SK-N-MC (cell line): ENCODE data around the gene ABLIM1.

ENCODE experiments used
- DNase-seq: peaks from one replicate; pipeline ENCODE4 v3.0.0-alpha.2; 2011; ENCODE audit warnings: low read depth, low spot score
- H3K27ac ChIP-seq: fragments of 200-600 bp; sonication (generic); 2 replicates; pipeline ENCODE4 v1.5.1; 2016; ENCODE audit warnings: mixed run types
- H3K36me3 ChIP-seq: fragments of 200-600 bp; sonication (generic); 2 replicates; pipeline ENCODE4 v1.6.1; 2017; ENCODE audit warnings: antibody characterized with exemption, low read length, mixed read lengths; ENCODE audit not compliant: insufficient read depth
- H3K4me3 ChIP-seq: fragments of 200-600 bp; sonication (generic); 2 replicates; pipeline ENCODE4 v1.5.1; 2016
- H3K9ac ChIP-seq: fragments of 200-600 bp; sonication (generic); 2 replicates; pipeline ENCODE4 v1.8.0; 2017; ENCODE audit warnings: mixed run types, mixed read lengths; ENCODE audit not compliant: insufficient read length
- H3K9me3 ChIP-seq: fragments of 200-600 bp; sonication (generic); 2 replicates; pipeline ENCODE4 v1.6.1; 2017; ENCODE audit warnings: low read depth, mild to moderate bottlenecking, antibody characterized with exemption, low read length, moderate library complexity, mixed read lengths
- EZH2 ChIP-seq: fragments of 200-600 bp; sonication (generic); IDR thresholded peaks from one replicate; pipeline ENCODE4 v1.6.1; 2017; ENCODE audit warnings: antibody characterized with exemption
- FOXP2 ChIP-seq: optimal IDR thresholded peaks from 2 replicates; pipeline ENCODE3; 2011; ENCODE audit warnings: mild to moderate bottlenecking, moderate library complexity; ENCODE audit not compliant: insufficient read depth; ENCODE audit errors: extremely low read length, control extremely low read depth
- POLR2AphosphoS5 ChIP-seq: IDR thresholded peaks from 2 replicates; pipeline ENCODE4 v1.6.1; 2012; ENCODE audit warnings: mild to moderate bottlenecking, low read depth, low read length, borderline replicate concordance

The ABLIM1 gene

DNA sequence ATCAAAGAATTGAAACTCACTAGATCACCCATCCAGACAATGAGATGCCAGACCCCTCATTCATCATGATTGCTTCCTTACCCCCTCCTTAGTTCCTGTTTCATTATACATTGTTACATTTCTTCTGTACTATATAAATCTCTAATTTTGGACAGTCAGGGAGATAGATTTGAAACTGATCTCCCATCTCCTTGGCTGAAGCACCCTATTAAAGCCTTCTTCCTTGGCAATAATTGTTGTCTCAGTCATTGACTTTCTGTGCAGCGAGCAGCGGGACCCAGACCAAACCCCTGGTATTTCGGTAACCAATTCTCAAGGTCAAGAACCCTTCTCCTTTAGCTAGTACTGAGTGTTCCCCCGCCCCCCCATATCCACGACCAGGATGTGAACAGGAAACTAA, 100.2 kb downstream of the ABLIM1 start:
- Histone ChIP-seq H3K36me3 (no peaks in the 10 kb centered on the region), H3K9ac (no peak overlapping the region), H3K27ac (no peak overlapping the region), H3K4me3 (no peak overlapping the region), H3K9me3 (no peaks in the 10 kb centered on the region)
- TF ChIP-seq POLR2AphosphoS5 = no peak
- no peak for TF ChIP-seq EZH2
- TF ChIP-seq FOXP2 = no peak
- no peak for DNase-seq

DNA sequence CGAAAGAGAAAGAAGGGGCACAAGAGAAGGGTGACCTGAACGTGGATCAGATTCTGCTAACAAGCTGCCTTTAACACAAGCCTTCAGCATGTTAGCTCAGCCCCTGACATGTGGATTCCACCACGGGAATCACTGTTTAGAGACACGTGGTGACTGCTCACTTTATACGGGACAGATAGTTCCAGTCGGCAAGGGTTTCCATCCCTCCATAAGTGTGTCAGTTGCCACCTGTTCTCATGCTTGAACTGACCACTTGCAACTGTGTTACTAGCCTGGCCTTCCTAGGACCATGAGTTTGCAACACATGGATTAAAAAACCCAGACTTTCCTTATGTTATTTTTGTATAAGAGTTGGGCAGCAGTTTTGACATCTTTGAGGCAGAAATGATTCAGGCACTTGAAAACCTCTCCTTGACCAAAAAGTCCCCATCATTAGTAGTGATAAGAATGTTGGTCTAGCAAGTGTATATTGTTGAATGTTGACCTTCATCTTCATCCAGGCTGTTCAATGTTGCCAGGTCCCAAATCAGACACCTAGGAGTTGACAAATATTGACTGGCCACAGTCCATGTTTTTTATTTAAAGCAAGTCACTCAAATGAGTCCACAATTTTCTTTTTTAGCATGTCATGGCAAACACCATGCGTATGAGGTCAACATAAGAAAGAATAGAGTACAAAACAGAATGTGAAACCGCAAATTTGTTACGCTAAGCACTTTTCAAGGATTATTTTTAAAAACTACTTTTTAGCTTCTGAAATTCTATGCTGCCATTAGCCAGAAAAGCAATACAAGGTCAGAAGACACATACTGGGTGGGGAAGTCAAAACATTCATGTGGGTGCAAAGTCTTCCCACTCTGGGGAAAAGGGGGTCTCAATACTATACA, 101.6 kb downstream of the ABLIM1 start:
- no peak for TF ChIP-seq FOXP2
- TF ChIP-seq EZH2 = no peak
- no peak for TF ChIP-seq POLR2AphosphoS5

DNA sequence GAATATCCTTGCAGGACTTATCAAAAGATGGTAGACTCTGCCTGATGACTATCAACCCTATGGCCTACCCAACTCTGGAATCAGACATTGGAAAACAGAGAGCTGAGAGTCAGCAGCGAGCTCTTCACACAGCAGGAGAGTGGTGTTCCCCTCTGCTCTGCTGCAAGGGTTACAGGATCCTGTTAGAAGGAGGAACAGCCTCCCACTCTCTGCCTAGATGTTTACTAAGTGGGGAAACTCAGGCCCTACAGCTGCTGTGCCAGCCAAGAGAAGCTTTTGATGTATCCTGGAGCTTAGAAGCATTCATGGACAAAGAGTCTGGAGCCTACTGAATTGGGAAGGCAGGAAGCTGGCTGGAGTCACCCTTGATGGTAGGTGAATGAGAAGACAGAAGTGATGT, 104.6 kb downstream of the ABLIM1 start:
- Histone ChIP-seq H3K27ac (no peak overlapping the region), H3K4me3 (no peak overlapping the region), H3K9ac (no peak overlapping the region), H3K36me3 (no peaks in the 10 kb centered on the region), H3K9me3 (no peaks in the 10 kb centered on the region)
- no peak for TF ChIP-seq POLR2AphosphoS5
- no peak for TF ChIP-seq FOXP2
- no peak for TF ChIP-seq EZH2
- DNase-seq = no peak

More for the DNA sequence above, 101.6 kb downstream of the ABLIM1 start:
- no peaks in the 10 kb centered on the region for H3K9me3 ChIP-seq
- no peak for DNase-seq
- no peak overlapping the region for H3K9ac ChIP-seq
- H3K4me3 ChIP-seq = no peak overlapping the region
- no peaks in the 10 kb centered on the region for H3K36me3 ChIP-seq
- H3K27ac ChIP-seq = no peak overlapping the region

DNA sequence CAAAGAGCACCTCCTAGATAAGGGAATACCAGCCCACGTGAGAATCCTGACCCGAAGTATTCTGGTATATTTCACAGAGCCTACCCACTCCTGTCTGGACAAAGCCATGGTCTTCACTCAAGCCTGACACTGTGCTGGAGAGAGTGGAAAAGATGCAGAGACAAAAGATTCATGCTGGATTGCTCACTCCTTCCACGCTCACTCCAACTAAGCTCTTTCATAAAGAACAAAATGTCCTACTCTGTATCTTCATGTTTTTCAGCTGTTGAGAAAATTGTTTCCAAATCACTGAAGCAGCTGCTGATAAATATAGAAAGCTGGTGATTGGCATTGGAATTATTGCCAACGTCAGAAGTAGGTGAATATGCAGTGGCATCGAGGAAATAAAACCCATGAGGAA, 106.0 kb downstream of the ABLIM1 start:
- H3K36me3 ChIP-seq = no peaks in the 10 kb centered on the region
- DNase-seq = no peak
- H3K9me3 ChIP-seq = no peaks in the 10 kb centered on the region
- no peak overlapping the region for H3K27ac ChIP-seq
- no peak for TF ChIP-seq FOXP2
- no peak for TF ChIP-seq POLR2AphosphoS5
- no peak for TF ChIP-seq EZH2
- no peak overlapping the region for H3K4me3 ChIP-seq
- H3K9ac ChIP-seq = no peak overlapping the region

DNA sequence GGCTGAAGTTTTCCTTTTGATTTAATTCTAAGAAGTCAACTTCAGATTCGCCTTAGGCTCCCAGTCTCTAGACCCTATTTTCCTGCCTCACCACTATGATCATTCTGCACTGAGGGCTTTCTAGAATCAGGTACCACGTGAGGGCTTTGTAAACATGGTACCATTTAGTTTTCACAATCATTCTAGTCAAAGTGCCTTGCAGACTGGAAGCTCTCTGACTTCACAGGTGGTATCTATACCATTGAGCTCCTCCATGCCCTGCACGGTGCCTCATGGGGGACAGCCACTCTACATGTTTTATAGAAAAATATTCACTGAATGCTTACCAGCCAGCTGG, 106.5 kb downstream of the ABLIM1 start:
- H3K36me3 ChIP-seq = no peaks in the 10 kb centered on the region
- no peak overlapping the region for H3K4me3 ChIP-seq
- H3K9ac ChIP-seq = no peak overlapping the region
- no peaks in the 10 kb centered on the region for H3K9me3 ChIP-seq
- no peak overlapping the region for H3K27ac ChIP-seq
- TF ChIP-seq EZH2 = no peak
- TF ChIP-seq FOXP2 = no peak
- TF ChIP-seq POLR2AphosphoS5 = no peak
- DNase-seq = no peak

DNA sequence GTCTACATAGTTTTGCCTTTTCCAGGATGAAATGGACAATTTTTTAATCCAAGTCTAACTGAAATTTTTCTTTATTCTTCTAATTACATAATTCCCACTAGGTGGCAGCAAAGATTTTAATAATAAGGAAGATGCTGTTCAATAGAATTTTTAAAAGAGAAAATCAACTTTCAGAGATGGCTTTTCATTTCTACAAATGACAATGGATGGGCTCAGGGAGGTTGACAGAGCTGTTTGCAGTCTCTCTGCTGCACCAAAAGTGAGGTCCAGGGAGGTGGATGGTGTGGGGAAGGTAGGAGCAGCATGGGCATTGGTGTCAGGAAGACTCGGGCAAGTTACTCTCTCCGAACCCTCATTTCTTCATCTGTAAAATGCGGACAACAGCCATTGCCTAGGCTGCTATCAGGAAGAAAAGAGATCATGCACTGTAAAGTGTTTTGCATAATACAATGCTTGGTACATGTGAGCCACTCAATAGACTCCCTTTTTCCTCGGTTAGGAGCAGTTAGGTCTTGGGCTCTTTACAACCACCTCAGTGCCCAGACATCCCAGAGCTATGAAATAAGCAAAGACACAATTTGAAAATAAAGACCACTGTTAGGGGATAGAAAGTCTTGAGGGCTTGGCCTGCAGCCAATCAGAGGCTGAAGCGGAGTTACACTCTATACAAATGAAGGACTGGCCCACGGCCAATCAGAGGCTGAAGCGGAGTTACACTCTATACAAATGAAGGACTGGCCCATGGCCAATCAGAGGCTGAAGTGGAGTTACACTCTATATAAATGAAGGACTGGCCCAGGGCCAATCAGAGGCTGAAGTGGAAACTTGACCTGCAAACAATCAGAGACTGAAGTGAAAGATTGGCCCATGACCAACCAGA, 107.1 kb downstream of the ABLIM1 start:
- DNase-seq = no peak
- TF ChIP-seq EZH2 = no peak
- no peak for TF ChIP-seq POLR2AphosphoS5
- no peak for TF ChIP-seq FOXP2
- Histone ChIP-seq H3K36me3 (no peaks in the 10 kb centered on the region), H3K9ac (no peak overlapping the region), H3K27ac (no peak overlapping the region), H3K9me3 (no peaks in the 10 kb centered on the region), H3K4me3 (no peak overlapping the region)

DNA sequence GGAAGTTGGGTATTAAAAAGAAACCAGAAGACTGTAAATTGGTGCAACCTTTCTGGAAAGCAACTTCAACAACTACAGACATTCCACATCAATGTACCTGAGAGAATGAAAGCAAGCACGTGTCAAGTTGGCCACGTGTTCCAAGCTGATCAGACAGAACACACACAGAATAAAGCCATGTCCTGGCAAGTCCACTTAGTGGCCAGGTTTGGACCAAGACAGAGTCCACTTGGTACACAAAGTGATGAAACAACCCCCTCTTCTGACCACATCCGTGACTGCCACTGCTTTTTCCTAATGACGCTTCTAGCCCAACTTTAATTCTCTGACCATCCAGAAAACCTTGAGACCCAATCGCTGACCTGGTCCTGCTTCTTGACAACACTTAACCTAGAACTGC, 109.4 kb downstream of the ABLIM1 start:
- no peak for TF ChIP-seq EZH2
- TF ChIP-seq FOXP2 = no peak
- no peak for TF ChIP-seq POLR2AphosphoS5
- Histone ChIP-seq H3K27ac (no peak overlapping the region), H3K36me3 (no peaks in the 10 kb centered on the region), H3K4me3 (no peak overlapping the region), H3K9me3 (no peaks in the 10 kb centered on the region), H3K9ac (no peak overlapping the region)
- no peak for DNase-seq

DNA sequence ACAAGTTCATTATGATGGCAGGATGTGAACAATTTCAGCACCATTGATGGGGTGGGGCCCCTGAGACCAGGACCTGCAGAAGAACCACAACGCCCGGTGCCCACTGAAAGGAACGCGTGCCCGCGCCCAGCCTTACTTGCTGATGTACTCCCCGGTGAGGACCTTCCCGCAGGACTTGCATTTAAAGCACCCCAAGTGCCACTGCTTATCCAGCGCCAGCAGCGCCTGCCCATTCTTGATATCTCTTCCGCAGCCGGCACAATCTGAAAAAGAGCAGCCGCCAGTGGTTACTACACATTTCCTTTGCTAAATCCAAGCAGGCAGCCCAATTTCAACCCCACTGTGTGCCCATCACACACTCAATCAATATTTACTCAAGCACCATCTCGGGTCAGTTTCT, 110.6 kb downstream of the ABLIM1 start:
- DNase-seq = no peak
- Histone ChIP-seq H3K9ac (no peak overlapping the region), H3K9me3 (no peaks in the 10 kb centered on the region), H3K36me3 (no peaks in the 10 kb centered on the region), H3K4me3 (no peak overlapping the region), H3K27ac (no peak overlapping the region)
- TF ChIP-seq EZH2 = no peak
- TF ChIP-seq POLR2AphosphoS5 = no peak
- TF ChIP-seq FOXP2 = no peak
